Activated naive CD4-positive, alpha-beta T cell treated with anti-CD3 and anti-CD28 coated beads, Interleukin-2, amount 50 U/mL, for 16 hours (primary cell): Measurements from ENCODE around the gene KRT82.
"Not testable (repeated sequence)": the region's sequence is repeated elsewhere in the genome, so short reads cannot be mapped to it uniquely, and the experiment has no call there.

Experiments used
- DNase-seq: peaks from one replicate; pipeline ENCODE4 v3.0.0-alpha.2; 2020

KRT82 gene

DNA sequence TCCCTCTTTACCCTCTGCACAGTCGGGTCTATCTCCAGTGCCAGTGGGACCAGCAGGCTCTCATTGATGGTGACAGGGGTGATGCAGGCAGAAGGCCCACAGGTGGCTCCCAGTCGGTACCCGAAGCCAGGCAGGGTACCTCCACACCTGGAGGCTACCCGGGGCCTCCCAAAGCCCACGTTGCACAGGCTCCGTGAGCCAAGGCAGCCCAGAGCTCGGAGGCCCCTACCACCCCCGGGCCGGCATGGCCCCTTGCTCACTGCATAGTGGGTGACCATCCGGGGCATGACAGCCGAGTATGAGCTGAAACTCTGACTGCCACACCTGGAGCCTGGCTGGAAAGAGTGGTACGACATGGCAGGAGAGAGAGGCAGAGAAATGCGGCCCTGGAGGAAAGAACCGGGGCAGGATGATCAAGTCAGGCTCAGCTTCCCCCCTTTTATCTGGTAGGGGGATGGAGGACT is at the start of gene KRT82:
Gene KRT82 (minus strand): TSS at position 414 of the 464 bp plus-strand sequence. CDS start 58 bp downstream, at position 356.
- DNase-seq = no peak

DNA sequence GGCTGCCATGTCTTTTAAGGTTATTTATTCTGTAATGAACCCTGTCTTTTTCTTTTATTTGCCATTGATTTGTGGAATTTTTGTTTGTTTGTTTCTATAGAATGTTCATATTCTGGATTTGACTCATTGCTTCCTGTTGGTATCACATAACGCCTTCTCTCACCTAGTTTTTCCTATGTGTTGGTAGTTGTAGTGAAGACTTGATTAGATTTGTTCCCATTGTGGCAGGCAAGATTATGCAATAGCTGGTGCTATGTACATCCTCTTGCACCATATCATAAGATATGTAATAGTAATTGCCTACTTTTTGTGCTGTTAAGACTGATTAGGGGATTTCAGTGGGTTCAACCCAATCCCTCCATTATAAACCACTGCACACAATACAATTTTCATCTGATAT is 49.7 kb upstream of the KRT82 start:
- no peak for DNase-seq

DNA sequence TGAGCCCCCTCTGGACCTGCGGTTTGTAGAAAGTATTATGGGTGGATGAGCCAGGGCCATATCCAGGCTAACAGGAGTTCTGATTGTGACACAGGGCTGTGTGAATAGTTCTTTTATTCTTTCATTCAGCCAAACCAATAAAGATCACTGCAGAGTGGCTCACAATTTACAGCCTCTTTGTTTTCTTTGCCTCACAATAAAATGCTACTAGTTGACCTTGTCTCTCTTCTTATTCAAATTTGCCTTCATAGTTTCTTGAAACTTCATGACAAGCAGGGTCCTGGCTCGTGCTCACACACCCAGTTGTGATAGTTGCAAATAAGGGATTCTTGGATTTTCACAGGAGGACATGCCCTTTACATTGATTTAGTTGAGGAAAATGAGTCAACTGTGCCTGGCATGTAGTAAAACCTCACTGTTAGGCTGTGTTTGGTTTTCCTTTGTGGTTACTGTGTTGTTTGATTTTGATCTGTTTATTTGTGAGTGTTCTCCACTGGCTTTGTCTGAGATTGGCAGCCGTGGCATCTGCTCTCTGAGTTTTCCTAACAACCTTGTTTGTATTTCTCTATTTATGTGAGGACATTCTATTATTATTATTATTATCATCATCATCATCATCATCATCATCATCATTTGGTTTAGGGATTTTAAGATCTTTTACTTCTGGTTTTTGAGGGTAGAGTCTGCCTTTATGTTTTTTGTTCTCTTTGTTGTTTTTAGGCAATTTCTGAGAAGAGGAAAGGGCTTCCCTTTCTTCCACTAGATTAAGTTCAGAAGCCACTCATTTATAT is 48.5 kb upstream of the KRT82 start:
- DNase-seq = no peak

DNA sequence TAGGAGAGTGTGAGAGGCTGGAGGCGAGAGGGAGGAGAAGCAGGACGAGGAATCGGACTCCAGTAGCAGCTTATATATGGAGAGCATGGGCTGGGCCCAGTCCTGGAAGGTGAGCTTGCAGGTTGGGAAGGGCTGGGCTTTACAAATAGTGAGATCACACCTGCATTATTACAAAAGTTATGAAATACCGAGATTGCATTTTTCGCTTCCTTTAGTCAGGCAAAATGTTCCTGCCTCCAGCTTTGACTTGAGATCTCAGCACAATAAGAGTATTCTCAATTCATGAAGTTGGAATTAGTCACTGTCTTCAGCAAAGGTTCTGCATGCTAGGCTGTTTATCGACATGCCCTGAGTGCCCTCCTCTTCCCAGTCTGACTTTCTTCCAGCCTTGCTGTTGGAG is 46.0 kb upstream of the KRT82 start, which contains the start of gene KRT6B:
Gene KRT6B (minus strand): TSS at position 46 of the 400 bp plus-strand sequence. CDS start 68 bp downstream, outside the sequence.
- DNase-seq = no peak

DNA sequence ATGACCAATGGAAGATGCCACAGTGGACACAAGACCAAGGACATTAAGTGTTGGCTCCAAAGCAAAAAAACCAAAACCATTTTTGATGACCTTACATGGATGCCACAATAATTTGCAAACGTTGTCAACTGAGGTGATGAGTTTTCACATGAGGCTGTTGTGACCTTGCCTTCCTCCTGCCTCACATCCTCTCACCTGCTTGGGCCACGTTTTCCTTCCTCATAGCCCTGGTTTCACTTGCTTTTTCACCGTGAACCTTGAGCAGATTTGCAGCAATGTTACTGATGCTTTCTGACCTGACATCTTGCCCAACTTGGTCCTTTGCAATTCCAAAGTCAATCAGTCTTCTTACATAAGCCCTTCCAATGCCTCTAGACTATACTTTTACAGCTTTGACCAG is 42.1 kb upstream of the KRT82 start:
- no peak for DNase-seq

DNA sequence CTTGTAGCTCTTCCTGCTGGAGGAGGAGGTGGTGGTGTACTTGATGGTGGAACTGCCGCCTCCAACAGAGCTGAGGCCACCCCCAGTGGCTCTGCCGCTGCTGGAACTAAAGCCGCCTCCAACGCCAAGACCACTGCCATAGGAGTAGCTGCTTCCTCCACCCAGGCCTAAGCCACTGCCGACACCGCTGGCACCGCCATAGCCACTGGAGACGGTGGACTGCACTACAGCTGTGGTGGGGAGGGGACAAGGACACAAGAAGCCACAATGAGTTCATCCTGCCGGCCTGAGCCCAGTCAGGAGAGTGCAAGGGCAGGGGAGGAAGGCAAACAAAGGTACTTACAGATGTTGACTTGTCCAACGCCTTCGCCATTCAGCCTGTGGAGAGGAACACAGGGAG is 41.1 kb upstream of the KRT82 start:
- DNase-seq = not testable (repeated sequence)

DNA sequence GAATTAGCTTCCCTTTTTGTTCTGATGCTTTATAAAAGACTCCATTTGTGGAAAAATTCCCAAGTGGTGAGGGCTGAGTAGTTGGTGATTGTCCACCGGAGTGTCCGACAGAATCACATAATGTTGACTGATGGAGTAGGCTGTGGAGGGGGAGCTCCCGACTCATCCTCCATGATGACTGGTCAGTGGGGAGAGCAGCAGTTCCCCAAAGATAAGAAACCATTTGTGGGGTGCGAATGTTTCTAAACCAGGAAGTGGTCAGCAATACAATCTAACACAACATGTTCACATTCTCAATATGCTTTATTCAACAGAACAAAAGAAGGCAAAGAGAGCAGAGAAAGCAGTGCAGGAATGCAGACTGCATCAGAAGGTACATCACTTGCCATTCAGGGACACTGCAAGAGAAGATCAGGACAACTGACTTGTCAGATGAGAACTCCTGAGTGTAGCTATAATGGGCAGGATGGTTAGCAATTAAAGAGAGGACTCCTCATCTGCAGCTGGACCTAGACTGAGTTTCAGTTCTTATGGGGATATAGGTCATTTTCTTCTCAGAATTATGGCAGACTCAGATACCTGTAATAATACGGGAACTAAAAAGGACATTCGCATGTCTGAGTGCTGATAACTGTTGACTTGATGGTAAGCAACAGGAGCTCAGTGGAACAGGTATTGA is 40.4 kb upstream of the KRT82 start:
- DNase-seq = no peak

DNA sequence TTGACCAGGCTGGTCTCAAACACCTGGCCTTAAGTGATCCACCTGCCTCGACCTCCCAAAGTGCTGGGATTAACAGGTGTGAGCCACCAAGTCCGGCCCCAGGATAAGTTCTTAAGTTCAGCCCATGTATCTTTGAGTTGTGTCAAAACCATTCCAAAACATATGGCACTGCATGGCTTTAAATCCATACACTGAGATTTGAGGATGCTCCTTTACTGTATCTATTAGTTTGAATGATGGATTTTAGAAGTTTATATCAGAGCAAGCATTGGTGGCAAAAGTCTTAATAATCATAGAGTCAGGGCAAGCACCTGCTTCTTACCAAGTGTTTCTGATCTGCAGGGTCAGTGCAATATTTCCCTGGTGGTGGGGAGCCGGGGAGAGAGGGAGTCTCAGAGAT is 39.7 kb upstream of the KRT82 start:
- no peak for DNase-seq

DNA sequence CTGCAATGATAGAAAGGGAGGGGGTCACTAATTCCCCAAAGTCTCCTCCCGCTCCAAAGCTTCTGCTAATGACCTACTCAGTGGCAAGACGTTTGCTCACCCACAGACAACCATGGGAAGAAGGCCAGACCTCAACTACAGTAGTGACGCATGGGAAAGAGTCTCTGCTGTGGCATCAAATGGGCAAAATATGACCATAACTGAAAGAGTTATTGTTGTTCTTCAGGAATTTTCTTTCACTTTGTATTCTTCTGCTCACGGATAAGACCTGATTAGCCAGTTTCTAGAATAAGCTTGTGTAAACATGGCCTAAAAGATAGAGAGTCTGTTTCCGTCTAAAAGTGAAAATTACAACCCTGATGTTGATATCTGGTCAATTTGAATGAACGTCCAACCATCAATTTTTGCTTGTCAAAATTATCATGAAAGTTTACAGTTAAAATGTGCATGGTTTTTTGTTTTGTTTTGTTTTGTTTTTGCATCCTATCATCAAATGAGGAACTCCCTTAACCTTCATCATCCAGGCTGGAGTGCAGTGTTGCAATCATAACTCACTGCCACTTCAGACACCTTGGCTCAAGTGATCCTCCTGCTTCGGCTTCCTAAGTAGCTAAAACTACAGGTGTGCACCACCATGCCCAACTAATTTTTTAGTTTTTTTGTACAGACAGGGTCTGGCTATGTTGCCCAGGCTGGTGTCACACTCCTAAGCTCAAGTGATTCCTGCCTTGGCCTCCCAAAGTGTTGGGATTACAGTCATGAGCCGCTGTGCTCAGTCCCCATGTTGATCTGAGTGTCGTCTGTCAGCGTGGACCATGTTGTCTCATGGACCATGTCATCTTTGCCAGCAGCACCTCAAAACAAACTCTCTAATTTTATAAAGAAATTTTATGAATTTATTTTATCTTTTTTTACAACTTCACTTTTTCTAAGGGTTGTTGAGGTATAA is 38.8 kb upstream of the KRT82 start:
- no peak for DNase-seq

DNA sequence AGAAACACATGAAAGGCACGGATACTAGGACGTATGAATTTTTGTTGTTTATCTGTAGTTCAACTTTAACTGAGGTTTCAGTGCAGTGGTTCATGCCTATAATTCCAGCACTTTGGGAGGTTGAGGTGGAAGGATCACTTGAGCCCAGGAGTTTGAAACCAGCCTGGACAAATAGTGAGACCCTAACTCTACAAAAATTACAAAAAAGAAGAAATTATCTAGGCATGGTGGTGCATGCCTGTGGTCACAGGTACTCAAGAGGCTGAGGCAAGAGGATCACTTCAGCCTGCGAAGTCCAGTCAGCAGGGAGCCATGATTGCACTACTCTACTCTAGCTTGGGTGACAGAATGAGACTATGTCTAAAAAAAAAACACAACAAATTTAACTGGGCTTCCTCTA is 37.8 kb upstream of the KRT82 start:
- DNase-seq = no peak

DNA sequence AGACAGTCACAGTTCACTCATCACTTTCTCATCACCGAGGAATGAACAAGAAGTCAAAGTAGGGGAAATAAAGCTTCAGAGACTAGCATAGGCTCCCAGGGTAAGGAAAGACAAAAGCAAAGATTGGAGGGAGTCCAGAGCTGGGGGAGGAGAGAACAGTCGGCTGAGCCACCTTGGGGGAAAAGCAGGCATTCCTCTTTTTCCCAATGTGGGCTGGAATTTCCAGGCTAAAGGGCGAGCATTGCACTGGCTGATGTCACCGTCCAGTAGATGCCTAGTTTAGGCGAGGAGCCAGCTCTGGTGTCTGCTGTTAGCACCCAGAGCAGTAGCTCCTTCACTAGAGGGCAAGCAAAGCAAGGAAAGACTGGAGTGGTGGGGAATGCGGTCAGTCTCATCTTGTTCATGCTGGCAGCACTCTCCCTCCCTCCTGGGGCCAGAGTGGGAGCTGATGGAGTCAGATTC is 36.5 kb upstream of the KRT82 start:
- no peak for DNase-seq

DNA sequence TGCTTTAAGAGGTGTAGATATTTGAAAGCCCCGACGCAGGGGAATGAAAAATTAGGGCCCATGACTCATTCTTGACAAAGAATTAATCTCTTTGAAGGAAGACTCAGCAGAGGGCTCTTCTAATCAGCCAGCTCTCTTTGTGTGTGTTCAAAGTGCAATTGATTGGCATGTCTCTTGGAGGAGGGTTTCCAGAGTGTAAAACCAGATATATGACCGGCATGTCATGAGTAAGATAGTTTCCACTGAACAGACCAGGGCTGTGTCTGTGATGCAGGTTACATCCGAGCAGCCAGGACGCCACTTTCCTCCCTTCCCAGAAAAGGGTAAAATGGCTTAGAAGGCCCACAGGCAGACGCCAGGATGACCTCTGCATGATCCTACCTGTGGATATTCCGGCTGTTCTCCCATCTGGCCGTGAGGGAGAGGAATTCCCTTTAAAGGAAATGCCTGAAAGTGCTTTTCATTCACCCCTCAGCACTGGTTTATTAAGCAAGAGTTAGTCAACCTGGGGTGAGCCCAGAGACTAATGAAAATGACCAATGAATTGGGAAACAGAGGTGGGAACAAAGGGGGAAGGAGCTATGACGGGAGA is 35.3 kb upstream of the KRT82 start:
- no peak for DNase-seq

DNA sequence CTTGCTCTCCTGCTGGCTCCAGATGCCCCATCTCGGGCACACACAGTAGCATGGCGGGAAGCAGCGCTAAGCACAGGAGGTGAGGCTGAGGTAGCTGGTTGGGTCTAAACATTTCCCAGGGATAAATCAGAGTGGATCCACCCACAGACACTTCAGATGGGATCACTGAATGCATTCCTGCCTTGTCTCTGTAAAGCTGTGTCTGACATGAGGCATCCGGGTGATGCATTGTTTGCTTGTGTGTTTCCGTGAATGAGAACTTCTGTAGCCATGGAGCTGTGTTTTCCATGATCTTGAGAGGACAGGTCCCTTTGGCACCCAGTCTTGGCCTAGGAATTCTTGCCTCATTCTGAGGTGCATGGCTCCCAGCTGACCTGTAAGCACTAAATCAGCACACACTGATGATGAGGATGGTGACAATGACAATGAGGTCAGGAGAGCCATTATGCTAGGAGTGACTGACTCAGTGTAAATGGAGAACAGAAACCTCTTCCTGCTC is 34.7 kb upstream of the KRT82 start:
- DNase-seq = no peak

DNA sequence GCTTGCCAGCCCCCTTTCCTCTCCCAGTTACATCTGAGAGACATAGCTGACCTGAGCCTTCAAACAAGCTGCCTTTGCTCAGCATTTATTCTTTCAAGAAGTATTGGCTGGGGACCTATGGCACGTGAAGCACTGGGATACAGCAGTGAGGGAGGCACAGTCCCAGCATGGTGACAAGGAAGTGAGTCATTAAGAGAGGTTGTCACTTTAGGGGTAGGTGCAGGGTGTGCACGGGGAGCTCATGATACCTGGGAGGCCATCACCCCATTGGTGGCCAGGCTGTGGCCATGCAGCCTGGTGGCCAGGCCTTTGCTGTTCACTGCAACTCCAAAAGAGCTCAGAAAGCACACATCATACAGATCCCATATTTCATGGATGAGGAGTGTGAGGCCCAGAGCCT is 33.7 kb upstream of the KRT82 start:
- DNase-seq = no peak

DNA sequence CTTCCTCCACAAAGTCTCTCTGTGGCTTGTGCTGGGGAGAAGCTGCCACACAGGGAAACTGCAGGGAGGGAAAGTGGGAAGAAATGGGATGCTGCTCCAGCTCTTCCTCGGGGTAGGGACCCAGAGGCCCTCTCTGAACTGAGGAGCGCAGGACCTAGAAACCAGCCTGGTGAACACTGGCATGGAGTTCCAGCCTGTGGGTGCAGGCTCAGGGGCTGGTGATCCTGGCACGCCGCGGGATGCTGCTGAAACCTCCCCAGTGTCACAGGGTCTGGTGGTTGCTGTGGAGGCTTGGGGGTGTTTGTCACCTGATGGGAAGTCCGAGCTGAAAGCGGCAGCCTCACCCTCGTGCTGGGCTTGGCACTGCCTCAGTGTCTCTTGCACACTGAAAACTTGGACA is 33.3 kb upstream of the KRT82 start:
- no peak for DNase-seq

DNA sequence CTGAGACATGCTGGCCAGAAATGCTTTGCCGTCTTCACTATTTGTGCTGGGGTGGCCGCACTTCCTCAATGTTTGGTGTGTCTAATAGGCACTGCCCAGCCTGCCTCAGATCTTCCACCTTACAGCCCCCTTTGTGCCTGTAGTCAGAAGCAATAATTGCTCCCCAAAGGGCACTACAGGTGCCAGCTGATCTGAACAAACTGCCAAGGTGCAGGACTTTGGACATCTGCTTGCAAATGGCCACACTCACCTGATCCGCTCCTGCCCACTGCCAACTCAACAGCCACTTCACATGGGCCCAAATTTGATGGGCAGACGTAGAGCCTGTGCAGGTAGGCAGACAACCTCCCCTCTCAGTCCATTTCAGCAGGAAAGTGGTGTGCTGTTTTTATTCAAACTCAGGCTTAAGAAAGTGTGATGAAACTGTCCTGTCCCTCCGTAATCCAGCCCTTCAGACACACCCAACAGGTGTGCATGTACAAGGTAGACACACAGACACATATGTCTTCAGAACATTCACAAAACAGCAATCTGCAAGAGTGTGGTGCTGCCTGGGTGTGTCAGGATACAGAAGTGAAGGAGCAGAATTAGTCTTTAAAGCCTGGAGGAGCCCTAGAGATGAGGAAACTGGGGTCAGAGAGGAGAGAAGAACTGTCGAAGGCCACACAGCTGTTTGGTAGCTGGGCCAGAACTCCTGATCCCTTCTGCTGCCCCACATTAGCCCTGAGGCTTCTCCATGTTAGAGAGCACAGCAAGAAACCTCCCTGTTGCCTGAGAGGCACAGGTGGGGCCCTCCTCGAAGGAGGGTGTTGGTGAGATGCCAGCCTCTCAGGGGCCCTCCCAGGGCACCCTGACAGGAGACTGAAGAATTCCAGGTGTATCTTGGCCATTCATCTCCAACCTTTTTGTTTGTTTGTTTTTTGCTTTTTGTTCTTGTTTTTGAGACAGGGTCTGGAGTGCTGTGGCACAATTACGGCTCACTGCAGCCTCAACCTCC is 32.5 kb upstream of the KRT82 start:
- no peak for DNase-seq

DNA sequence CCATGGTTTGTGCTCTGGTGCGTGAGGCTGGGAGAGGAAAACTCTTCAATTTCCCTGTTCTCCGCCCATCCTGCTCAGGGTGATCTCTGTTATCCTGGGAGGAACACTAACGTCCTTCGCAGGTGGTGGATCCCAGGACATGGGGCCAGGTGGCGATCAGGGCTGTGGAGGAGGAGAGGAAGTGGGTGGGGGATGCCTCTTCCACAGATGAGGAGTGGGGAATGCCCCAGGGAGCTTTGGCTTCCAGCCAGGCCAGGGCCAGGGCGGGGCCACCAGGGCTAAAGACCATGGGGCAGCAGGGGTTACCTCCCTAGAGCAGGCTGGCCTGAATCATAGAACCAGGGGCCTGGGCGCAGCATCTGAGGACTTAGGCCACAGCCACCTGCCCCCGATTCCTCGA is 31.4 kb upstream of the KRT82 start:
- DNase-seq = no peak

DNA sequence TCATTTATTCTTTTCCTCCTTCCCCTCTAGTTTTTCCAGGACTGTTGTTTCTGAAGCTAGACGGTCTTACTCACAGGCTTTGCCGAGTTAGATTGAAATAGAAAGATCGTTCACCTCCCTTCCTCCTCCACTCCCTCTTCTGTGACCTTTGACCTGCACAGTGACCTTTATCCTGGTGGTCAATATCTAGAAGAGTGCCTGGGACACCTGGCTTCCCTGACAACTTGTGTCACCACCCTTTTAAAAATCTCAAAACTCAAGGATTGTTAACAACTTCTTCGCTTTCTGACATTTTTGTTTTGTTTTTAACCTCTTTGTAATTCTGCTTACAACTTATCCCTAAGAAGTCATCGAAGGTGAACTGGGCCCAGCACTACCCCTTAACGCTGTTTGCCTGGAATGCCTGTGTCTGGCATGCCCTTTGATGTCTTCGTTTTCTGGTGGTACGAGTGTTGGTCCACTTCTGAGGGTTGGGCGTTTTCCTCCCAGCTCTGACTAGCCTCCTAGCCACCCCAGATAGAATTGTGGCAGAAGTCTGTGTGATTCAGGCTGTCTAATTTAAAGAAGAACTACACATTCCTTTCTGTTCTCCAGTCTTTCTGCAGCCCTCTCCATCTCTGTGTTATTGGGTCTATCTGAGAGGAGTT is 30.8 kb upstream of the KRT82 start:
- no peak for DNase-seq

DNA sequence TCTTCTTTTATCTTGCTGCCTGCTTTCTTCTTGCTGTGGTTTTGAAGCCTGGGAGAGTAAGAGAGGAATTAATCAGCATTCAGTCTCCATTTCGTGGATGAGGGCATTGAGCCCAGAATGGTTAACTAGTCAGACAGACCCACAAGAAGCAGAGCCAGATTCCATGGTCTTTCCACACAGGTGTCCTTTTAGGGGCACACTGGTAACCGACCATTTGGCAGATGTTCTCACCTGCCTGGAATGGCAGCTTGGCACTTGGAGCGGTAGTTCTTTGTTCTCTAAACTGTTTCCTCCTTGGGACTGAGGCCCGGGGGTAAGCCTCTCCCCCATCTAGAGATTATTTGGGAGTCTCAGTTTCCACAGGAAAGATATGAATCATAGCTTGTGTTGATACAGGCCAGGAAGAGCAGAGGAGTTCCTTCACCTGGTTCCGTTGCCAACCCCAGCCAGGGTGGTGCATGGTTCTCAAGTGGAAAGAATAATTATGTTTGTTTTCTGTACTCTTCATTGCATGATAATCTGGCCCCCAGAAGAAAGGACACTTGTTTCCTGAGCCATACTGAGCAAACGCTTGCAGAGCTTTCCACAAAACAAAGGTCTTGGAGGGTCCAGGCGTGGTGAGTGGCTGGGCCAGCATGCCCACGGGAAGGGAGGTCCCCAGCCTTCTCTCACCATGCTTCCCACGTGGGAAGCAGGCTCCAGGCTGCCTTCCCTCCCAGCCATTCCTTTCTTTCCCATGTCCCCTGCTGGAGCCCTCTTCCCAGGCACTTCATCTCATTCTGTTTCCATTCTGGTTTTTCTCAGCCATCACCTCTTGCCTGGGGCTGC is 30.1 kb upstream of the KRT82 start:
- DNase-seq = no peak

DNA sequence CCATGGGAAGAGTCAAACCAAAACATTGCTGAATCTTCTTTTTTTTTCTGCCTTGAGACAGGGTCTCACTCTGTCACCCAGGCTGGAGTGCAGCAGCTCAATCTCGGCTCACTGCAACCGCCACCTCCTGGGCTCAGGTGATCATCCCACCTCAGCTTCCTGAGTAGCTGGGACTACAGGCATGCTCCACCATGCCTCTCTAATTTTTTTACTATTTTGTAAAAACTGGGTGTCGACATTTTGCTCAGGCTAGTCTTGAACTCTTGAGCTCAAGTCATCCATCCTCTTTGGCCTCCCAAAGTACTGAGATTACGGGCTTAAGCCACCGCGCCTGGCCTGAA is 29.5 kb upstream of the KRT82 start:
- DNase-seq = no peak
